ENCODE data around the gene NMRK1.

NMRK1 gene

DNA sequence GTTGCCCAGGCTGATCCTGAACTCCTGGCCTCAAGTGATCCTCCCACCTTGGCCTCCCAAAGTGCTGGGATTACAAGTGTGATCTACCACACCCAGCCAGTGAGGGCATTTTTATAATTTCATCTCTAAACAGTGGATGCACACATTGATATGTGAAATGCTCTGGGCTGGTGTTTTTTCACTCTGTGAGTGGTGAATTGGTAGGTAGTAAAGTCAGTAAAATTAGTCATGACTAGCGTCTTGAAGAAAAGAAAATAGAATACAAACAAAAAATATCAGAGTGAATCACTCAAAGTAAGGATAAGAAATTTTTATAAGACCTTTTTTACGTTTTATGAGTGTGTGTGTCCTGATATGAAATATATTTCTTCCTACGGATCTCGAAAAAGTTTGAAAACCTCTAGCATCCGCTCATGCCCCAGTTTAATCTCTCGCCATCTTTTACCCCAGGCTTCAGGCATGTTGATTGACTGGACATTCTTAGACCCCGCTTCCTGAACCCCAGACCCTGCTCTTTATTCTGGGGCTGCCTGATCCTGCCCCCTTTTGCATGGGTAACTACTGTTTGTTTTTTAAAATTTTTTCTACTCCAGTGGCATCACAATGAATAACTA lies 14.3 kb upstream of the NMRK1 start:
- in situ Hi-C loops (cut with HindIII; ENCODE audit: low sequenced_read_pairs) = no loop called here

DNA sequence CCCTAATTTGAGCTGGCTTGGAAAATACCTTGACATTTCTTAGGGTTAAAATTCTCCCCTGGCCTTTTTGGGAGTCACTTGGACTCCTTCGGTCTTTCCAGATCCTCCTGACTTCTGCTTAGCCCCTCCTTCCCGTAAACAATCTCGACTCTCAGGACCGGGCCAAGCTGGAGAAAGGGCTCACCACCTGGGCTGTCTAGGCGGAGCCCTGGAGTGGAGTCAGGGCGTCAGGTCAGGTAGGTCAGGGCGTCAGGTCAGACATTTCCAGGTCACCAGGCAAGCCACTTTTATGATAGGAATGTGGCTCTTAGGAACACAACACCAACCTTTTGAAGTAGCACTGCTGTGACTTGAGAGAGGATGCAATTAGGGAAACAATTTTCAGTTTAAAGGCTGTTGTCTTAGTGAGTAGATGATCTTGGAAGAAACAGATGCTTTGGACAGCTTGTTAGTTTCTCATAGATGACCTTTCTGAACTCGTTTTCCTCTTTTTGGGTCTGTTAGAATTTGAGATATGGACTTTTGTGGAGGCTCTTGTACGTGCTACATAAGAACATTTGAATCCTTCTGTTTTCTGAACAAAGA lies 13.1 kb upstream of the NMRK1 start:
- in situ Hi-C loops (cut with HindIII; ENCODE audit: low sequenced_read_pairs) = no loop called here

DNA sequence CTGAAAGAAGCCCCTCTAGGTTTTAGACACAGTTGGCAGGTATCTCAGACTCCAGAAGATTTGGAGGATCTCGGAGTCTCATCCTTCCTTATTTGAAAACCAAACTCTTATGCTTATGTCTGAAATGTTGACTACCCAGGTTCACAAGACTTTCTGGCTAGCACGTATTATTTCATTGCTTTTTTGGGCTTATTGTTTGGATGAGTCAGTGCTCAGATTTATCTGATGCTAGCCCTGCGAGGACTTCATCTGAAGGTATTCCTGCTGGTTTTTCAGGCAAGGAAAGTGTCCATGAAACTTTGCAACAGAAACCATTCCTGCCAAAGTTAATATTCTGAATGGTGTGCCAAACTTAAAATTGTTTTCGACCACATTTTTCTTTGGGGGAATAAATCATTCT lies 8.8 kb upstream of the NMRK1 start:
- in situ Hi-C loops (cut with HindIII; ENCODE audit: low sequenced_read_pairs) = no loop called here

DNA sequence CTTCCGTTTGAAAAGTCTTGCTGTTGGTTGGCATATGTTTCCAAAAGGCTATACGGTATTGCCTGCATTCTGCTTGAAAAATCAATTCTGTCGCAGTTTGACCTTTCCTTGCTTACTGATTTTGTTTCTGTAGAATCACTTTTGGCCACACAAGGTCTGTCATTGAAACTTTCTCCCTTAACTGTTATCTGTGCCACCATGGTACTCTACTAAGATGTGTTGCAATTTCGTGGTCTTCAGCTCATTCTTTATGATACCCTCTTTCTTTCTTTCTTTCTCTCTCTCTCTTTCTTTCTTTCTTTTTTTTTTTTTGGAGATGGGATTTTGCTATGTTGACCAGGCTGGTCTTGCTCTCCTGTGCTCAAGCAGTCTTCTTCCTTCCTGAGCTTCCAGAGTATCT lies 4.8 kb upstream of the NMRK1 start:
- in situ Hi-C loops (cut with HindIII; ENCODE audit: low sequenced_read_pairs) = no loop called here

DNA sequence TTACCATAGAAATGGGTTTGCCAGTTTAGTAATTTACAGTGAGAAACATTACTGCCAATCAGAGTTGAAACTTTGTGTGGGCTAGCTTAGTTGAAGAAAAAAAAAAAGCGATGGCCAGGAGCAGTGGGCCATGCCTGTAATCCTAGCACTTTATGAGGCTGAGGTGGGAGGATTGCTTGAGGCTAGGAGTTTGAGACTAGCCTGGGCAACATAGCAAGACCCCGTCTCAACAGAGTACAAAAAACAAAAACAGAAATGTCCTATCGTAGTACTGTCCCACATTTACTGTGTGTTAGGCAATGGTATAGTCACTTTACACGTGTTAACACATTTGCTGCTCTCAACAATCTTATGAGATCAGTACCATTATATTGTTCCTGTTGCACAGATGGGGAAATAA lies 2.6 kb upstream of the NMRK1 start:
- in situ Hi-C loops (cut with HindIII; ENCODE audit: low sequenced_read_pairs) = no loop called here

DNA sequence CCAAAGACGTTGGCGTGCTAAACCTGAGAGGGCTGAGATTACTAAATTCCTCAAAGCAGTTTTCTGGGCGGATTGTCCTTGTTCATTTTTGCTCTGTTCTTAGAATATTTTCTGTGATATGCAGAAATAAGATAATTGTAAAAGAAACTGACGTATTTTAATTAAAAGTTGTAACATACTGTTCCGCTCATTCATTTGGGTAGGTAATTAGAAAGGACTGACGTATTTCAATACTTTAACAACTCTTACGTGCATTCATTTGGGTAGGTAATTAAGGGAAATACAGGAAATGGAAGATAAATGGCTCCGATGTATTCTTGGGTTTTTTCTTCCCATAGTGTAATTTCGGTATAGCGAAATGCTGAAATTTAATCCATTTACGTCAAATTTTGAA lies 1.4 kb upstream of the NMRK1 start:
- in situ Hi-C loops (cut with HindIII; ENCODE audit: low sequenced_read_pairs) = no loop called here

DNA sequence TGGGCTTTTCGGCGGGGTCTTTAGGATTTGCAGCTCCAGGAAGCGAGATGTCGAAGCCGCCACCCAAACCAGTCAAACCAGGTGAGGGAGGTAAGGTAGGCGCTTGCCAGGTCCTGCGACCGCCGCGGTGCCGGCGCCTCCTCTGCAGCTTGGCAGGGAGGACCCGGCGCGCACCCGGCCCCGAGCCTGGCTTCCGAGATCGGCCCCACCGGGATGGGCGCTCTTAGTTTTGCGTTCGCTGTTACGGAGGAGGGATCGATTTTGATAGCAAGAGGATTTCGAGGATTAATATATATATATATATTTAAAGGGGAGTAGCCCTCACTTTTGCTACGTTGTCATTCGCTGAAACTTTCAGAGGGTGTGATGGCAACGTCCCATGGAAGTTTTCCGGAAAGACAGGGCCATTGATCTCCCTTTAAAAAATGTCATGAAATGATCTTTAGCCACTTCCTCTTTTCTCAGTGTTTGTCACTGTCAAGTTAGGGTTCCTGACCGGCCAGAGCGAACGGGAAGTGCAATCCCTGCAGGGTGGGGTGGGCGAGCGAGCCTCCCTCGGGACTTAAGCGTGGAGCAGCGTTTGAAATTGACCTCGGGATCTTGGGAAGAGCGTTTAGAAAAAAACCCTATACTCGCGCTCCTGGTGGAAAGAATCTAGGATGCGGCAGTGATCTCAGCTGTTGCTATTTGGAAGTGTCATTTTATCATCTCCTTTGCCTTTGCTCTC lies 854 bp upstream of the NMRK1 start:
- in situ Hi-C loops (cut with HindIII; ENCODE audit: low sequenced_read_pairs) = no loop called here

DNA sequence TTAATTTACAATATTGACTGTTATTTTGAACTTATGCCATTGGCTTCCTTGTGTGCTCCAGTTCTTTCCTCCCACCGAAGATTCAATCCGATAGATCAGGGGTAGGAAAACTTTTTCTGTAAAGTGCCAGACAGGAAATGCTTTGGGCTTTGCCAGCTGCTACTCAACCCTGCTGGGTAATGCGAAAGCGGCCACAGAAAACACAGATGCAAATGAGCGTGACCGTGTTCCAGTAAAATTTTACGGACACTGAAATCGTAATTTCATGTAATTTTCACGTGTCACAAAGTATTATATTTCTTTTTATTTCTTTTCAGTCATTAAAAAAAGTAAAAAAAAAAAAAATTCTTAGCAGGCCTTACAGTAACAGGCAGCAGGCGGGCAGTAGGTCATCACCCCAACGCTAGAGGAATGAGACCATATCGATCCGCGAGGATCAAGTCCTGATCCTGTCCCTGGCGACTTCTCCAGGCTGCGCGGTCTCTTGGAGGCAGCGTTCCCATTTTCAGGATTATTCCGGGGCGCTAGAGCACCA lies 599 bp downstream of the NMRK1 start:
- in situ Hi-C loops (cut with HindIII; ENCODE audit: low sequenced_read_pairs) = no loop called here

DNA sequence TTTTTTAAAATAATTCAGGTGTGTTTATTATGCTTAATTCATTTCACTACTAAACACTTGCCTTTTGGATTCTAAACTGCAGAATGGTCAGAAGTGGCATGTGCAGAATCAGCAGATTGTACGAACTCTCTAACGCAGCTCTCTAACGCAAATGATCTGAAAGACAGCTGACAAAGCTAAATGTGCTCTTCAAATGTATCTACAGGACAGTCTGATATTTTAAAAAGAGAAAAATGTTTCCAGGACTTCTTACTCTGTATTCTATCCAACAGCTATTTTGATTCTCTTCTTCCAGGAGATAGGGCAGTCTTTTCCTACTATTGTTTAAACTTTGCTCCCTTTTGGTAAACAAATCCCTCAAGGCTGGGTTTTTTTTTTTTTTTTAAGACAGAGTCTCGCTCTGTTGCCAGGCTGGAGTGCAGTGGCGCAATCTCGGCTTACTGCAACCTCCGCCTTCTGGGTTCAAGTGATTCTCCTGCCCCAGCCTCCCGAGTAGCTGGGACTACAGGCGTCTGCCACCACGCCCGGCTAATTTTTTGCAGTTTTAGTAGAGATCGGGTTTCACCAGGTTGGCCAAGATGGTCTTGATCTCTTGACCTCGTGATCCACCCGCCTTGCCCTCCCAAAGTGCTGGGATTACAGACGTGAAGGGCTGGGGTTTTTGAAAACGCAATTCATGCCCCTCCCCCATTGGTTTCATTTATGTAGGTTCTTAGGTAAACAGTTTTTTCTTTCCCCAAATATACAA lies 1.2 kb downstream of the NMRK1 start:
- in situ Hi-C loops (cut with HindIII; ENCODE audit: low sequenced_read_pairs) = no loop called here

DNA sequence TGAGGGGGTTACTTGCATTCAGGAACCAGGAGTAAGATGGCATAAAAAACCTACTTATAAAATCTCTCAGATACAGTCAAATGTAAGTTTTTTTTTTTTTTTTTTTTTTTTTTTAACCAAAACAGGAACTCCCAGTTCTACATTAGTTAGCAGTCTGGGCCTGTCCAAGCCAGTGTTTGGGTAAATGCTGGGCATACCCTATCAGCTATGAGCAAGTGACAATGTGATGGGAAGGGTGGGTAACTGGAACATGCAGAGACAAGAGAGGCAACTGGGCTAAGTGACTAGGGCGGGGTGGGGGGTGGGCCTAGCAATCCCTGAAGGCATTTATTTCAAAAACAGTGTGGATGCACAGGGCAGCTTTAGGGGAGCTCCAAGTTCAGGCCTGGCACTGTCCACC lies 2.3 kb downstream of the NMRK1 start:
- in situ Hi-C loops (cut with HindIII; ENCODE audit: low sequenced_read_pairs) = no loop called here

DNA sequence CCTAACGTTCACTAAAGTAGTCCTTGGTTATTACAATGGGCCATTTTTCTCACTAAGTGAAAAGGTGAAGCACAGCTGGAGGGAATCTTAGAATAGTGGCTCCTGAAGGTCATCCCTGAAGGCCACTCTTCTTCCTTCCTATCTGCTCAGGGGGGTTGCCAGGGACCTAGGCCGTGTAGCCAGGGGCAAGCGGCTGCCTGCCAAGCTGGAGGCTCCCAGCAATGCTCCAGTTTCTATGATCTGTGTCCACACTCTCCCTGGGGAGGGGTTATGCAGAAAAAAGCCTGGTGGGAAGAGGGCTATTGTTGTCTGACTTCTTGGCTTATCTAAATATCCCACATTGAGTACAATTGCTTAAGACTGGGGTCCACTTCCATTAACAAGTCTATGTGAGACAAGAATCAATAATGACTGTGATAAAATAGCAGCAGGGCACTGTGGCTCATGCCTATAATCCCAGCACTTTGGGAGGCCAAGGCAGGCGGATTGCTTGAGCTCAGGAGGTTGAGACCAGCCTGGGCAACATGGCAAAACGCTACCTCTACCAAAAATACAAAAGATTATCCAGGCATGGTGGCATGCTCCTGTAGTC lies 3.8 kb downstream of the NMRK1 start:
- in situ Hi-C loops (cut with HindIII; ENCODE audit: low sequenced_read_pairs) = no loop called here

DNA sequence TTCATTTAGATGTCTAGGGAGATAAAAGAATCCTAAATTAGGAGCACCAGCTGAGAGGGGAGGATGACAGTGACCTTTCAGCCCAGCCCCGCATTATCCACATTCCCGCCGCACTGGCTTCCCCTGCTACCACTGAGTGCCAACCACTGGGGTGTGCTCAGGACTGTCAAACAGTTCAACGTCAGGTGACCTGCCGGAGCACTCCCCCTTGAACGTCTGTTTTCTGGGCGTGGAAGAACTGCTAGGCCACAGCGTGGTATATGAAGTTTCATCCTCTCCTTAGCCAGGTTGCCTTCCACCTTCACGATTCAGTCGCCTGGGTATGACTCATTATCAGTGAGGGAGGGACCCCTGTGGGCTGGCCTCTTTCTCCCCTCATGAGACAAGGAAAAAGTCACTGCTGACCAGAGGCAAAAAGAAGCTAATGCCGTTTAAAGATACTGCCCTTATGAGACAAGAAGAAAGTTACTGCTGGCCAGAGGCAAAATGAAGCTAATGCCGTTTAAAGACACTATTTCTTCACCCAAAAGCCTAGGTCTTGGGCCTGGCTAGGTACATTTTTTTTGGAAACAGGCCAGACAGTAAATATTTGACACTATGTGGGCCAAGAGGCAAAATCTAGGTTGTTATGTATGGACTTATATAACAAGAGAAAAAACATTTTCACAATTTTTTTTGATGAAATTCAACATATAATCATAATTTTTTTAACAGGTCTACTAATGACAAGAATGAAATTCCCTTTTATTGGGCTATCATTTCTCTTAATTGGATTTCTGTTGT lies 4.6 kb downstream of the NMRK1 start:
- in situ Hi-C loops (cut with HindIII; ENCODE audit: low sequenced_read_pairs) = no loop called here

DNA sequence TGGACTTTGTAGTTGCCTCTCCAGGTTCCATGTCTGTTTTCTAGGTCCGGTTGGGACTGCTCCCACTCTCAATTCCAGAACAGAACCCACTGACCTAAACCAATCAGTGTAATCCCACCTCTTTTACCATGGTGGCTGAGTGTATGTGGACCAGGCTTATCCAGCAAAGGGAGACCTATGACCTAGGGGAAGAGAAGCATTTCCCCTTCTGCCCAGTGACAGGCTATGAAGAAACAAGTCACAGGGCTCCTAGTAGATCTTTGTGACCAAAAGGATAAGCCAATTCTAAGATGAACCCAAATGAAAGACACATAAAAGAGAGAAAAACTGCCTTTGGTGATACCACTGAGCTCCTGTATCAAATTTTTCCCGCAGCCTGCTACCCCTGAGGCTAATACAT lies 6.3 kb downstream of the NMRK1 start:
- in situ Hi-C loops (cut with HindIII; ENCODE audit: low sequenced_read_pairs) = no loop called here

DNA sequence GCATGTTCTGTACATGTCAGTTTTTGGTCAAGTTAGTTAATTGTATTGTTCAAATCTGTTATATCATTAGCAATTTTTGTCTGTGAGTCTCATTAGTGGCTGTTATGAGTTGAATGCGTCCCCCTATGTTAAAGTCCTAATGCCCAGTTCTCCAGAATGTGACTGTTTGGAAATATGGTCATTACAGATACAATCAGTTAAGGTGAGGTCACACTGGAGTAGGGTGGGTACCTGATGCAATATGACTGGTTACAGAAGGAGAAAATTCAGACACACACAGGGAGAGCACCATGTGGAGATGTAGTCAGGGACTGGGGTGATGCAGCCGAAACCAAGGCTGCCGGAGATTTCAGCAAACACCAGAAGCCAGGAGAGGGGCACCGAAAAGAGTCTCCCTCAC lies 15.1 kb downstream of the NMRK1 start:
- in situ Hi-C loops (cut with HindIII; ENCODE audit: low sequenced_read_pairs) = no loop called here

DNA sequence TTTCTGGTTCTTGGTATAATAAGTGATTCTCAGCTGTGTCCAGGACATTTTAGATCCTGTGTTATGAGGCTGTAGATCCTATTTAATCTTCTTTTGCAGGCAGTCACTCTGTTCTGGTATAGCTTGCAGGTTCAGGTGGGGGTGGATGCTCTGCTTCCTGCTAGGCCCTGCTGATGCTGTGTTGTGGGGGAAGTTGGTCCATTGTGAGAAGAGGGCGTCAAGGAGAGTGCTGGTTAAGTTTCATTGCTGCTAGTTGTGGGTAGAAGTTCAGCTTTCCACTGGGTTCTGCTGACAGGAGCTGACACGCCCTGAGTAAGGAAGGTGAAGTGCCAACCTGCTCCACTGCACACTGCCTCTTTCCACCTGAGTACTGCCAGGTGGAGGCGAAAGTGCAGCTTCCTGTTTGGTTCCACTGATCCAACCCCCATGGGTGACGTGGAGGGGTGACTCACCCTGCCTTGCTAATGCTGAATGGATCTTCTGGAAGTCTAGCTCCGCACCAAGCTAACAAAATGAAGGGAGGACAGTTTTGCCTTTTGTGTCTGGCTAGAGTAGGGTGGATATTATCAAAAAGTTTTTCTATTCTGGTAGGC lies 16.3 kb downstream of the NMRK1 start:
- in situ Hi-C loops (cut with HindIII; ENCODE audit: low sequenced_read_pairs) = no loop called here

DNA sequence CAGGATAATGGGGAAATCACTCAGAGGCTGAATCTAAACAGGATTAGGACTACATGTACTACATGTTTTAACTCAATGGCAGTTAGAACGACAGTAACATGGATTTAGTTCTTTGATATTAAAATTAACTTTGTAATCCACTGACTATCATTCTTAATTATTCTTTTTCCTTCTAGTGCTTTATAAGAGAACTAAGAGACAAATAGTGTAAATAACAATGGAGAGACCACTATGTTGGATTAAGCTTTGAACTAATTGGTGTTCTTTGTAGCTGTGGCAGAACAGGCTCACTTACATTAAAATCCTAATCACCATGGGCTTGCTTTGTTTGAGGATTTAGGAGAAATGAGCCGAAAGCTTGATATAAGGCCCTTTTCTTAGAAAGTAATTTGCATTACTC lies 18.8 kb downstream of the NMRK1 start:
- in situ Hi-C loops (cut with HindIII; ENCODE audit: low sequenced_read_pairs) = no loop called here

DNA sequence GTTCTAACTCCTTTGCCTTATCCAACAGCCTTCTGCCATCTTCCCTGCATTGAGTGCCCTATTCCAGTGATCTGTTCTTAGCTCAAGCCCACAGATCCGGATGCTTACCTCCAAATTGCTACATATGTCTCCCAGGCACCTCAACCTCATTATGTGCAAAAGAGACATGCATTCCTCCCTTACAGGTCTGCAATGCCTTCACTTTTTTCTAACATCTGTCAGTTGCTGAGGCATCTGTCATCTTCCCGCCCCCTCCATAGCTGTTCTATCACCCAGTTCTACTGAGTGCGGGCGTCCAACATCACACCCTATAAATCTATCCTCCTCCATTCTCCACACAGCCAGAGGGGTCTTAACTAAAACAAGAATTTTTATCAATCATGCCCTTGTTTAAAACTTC lies 20.1 kb downstream of the NMRK1 start:
- in situ Hi-C loops (cut with HindIII; ENCODE audit: low sequenced_read_pairs) = no loop called here

DNA sequence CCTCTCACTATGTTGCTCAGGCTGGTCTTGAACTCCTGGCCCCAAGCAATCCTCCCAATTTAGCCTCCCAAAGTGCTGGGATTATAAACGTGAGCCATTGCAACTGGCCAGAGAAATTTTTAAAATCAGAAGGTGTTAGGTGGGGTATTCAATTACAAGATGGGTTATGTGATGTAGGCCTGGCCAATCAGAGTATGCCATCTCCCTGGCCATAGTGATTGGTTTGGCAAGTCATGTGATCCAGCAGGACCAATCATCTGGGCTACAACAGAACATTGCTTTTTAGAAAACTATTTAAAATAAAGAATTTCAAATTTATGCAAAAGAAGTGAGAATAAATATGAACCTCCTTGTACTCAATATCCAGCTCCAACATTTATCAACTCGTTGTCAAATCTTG lies 22.4 kb downstream of the NMRK1 start:
- in situ Hi-C loops (cut with HindIII; ENCODE audit: low sequenced_read_pairs) = no loop called here

DNA sequence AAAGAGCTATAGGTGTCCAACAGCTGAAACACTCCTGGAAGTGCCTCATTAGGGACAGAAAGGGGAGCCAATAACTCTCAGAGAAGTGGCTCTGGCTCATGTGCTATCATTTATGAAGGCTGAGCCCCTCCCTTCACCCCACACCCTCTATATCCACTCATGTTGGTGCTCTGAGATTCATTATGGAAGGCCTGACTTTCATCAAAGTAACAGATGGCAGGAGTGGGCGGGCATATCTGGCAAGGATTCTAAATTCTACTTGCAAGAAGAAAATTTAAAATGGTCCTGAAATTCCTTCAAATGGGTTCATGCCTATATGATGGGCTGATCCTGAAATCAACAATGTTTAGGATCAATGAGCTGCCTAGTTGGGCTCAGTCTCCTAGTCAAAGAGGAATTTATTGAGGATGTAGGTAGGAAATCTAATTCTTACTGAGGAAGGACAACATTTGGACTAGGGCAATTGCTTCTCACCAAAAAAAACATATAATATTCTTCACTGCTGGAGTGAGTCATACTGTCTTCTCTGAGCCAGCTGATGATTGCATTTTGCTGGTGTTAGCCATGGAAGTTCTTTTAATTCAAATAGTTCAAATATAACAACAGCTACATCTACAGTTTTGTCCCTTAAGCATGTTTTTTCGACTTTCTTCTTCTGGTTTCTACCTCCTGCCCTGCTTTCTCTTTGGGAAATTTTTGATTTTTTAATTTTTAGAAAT lies 23.5 kb downstream of the NMRK1 start:
- in situ Hi-C loops (cut with HindIII; ENCODE audit: low sequenced_read_pairs) = no loop called here
